GM19239 (cell line): Measurements from ENCODE around the gene HEXD.
"Not testable (repeated sequence)": the region's sequence is repeated elsewhere in the genome, so short reads cannot be mapped to it uniquely, and the experiment has no call there.

ENCODE experiments used
- DNase-seq: peaks from one replicate; pipeline ENCODE4 v3.0.0; 2011; ENCODE audit warnings: low spot score; ENCODE audit not compliant: insufficient read length
- FAIRE-seq: peaks from 2 replicates; lab custom pipeline; 2011; peaks lifted over from hg19 to GRCh38; lab: Jason Lieb, UNC

HEXD gene

DNA sequence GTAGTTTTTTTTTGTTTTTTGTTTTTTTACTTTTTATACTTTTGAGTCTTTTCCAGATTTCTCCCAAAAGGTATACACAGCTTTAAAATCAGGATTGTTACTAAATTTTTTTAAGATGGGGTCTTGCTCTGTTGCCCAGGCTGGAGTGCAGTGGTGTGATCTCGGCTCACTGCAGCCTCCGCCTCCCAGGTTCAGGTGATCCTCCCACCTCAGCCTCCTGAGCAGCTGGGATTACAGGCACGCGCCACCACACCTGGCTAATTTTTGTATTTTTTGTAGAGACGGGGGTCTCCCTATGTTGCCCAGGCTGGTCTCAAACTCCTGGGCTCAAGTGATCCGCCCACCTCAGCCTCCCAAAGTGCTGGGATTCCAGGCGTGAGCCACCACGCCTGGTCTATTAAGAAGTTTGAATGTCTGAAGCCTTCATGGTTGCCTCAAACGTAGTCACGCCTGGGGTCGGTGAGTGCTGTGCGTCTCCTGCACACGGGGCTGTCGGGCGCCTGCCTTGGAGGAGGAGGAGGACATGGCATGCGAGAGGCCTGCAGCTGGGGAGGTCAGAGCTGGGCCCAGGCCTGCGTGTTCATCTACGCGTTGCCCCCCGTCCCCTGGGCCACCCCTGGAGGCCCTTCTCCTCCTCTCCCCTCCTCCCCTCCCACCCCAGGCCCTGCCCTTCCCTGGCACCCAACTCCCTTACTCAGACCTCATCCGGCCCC lies 35.8 kb upstream of the HEXD start:
- FAIRE-seq, result not testable (repeated sequence)

DNA sequence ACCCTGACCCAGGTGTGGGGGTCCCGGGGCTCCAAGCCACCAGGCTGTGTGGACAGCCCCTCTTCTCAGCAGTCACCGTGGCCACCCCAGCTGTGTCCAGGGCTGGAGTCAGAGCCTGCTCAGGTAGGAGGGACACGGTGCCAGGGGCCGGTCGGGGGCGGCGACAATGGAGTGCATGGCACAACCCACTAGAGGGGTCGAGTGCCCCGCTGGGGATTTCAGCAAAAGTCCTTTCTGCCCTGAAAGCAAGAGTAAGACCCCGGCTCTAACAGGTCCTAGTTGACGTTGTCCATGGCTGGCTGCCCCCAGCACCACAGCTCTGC lies 35.3 kb upstream of the HEXD start:
- no peak for FAIRE-seq
- DNase-seq, result no peak

More for the DNA sequence above, 35.8 kb upstream of the HEXD start:
- not testable (repeated sequence) for DNase-seq

DNA sequence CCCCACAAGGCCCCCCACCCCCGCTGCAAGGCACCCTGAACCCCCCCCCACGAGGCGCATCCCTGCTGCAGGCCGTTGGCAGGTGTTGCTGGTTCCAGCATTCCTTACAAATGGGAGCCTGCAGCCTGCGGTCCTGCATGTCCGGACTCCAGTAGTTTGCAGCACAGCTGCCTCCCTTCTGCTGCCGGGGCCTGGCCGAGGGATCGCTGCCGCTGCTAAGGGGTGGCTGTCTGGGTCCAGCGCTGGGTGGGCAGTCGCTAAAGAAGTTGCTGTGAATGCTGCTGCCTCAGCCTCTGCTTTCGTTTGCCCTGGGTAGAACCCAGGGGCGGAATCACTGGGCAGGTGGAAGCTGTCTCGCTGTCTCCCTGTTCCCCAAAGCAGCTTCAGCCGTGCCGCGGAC lies 34.7 kb upstream of the HEXD start:
- DNase-seq (no peak), FAIRE-seq (no peak)

DNA sequence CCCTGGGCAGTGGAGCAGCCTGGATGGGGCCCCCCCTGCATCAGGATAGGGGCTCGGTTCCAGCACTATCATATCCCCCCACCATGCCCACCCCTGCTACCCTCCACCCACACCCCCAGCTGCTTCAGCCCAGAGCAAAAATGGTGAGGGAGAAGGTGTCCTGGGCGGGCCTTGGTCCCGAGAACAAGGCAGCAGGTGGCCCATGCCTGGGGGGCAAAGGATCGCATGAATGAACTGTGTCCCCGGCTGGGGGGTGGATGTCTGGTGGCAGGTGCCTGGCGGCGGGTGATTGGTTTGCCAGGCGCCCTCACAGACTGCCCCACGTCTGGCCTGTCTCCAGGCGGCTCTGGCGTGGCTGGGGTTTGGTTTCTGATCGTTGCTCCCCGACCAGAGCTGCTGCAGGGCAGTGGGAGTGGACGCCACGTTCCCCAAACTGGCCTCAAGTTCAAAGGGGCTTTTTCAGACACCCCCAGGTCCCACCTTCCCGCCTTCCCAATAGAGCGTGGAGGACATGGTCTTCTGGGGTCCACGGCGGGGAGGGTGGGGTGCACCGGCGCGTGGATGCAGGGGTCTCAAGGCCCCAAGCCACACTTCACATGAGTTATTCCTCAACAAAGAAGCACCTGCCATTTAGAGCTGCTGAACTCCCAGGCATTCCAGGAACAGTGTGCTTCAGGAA lies 34.0 kb upstream of the HEXD start:
- FAIRE-seq (no peak), DNase-seq (no peak)

DNA sequence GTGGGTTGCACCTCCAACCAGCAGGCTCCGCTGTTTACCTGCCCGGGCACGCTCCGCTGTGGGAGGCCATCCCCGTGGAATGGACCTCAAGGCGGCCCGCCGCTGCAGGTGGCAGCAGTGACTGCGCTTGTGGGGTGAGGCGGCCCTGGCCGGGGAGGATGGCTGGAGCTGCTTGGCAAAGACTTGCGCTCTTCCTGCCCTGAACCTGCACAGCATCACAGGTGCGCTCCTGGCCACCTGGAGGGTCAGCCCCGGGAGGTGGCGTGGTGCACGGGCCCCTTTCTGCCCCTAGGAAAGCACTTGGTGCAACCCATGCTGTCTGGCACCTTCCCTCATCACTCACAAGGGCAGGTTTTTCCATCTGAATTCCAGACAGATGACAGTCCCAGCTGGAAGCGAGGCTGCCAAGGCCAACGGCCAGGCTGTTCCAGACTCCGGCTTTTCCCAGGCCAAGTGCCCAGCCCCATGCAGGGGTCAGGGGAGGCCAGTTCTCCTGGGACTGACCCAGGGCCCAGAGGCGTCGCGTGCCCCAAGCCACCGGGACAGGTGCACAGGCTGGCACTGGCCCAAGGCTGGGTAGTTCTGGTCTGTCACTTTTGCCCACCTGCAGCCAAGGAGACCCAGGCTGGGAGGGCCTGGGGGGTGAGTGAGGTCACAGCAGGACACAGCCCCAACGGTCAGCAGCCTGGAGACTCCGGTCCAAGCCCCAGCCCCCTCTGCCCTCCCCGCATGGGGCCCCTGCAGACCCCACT lies 33.2 kb upstream of the HEXD start:
- DNase-seq (no peak), FAIRE-seq (no peak)

DNA sequence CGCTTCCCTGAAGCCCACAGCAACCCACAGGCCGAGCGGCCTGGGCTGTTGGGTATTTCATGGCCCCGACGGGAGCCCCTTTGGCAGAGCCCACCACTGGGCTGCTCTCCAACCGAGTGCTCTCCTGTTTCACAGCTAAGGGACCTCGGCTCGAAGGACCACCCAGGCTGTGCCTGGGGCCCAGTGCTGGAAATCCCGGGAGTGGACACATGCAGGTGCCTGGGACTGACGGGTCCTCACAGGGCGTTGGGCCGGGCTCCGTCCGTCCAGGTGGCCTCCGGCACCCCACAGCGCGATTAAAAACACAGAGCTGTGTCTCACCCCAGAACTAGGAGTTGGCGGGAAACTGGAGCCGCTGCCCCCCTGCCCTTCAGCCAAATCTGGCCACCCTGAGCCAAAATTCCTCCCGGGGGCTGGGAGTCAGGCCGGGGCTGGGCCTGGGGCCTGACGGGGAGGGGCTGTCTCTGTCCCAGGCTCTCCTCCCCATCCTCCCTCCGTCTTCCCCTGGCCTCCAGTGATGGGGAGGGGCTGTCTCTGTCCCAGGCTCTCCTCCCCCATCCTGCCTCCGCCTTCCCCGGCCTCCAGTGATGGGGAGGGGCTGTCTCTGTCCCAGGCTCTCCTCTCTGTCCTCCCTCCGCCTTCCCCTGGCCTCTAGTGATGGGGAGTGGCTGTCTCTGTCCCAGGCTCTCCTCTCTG lies 32.4 kb upstream of the HEXD start:
- no peak for DNase-seq

DNA sequence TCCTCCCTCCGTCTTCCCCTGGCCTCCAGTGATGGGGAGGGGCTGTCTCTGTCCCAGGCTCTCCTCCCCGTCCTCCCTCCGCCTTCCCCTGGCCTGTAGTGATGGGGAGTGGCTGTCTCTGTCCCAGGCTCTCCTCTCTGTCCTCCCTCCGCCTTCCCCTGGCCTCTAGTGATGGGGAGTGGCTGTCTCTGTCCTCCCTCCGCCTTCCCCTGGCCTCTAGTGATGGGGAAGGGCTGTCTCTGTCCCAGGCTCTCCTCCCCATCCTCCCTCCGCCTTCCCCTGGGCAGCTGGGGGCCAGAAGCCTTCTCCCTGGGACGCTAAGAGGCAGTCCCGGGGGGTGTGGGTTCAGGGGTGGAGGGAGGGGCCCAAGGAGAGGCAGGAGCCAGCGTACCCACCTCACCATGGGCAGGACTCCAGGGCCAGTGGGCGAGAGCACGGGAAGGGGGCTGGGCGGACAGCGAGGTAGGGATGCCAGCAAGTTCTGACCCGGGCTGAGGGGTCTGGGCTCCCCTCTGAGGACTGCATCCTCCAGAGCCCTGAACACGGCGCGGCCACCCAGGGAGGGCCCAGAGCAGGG lies 31.8 kb upstream of the HEXD start:
- no peak for FAIRE-seq
- no peak for DNase-seq

More for the DNA sequence above, 32.4 kb upstream of the HEXD start:
- no peak for FAIRE-seq

DNA sequence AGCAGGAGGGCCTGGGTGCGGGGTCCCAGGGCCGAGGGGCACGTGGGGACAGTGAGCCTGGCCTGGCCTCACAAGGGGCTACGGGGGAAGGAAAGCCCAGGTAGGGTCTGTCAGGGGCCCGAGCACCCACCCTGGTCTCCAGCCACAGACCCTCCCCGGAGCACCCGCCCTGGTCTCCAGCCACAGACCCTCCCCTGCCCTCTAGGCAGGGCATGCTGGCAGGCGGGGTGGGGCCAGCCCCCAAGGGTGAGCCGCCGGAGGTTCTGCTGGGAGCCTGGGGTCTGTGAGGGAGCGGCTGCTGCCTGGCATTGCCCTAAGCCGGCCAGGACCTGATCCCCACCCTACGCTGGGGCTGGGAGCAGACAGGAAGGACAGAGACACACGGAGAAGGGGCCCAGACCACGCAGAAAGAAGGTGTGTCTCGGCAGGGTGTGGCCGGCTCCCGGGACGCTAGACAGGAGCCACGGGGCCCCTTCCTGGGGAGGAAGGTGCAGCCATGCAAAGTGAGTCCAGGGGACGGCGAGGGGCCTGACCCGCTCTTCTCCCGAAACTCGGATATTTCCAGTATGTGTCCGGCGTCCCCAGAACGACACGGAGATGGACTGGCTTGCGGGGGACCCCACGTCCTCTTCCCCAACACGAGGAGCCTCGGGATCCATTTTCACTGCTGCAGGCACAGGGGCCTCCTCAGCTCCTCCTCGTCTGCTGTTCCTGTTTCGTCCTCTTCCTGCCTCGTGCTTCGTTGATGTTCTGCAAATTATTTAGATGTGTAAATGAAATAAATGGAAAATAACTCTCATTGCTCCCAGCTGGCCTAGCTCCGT lies 31.1 kb upstream of the HEXD start:
- FAIRE-seq, result no peak
- DNase-seq, result no peak

DNA sequence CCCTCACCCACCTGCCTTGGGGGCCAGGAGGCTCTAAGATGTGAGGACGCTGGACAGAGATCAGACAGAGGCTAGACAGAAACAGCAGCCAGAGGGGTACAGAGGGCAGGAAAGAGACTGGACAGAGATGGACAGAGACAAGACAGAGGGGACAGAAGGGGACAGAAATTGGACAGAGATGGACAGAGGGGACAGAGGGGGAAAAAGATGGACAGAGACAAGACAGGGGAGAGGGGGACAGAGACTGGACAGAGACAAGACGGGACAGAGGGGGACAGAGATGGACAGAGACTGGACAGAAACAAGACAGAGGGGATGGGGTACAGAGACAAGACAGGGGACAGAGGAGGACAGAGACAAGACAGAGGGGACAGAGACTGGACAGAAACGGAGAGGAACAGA lies 30.4 kb upstream of the HEXD start:
- FAIRE-seq (no peak), DNase-seq (no peak)

DNA sequence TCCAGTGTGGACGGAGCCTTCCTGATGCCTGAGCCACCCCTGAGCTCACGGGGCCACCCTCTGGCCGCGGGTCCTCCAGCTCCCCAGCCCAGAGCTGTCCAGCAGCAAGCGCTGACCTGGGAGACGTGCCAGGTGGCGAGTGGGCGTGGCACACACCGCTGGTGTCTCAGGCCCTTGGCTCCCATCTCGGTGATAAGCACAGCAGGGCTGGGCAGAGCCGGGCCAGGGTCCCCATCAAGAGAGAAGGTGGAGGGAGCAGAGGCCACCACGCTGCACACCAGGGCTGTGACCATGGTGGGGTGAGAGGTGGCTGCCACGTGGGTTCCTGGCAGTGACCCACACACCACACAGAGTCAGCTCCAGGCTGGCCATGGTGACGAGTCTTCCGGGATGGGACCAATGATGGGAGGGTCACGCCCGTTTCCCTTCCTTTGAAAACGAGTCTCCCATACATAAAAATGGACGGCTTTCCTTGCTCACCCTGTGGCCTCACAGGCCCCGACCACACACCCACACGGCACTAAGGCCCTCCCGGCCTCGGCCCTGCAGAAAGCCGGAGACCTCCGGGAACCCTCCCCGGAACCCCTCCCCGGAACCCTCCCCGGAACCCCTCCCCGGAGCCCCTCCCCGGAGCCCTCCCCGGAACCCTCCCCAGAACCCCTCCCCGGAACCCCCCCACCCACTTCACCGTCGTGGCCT lies 29.8 kb upstream of the HEXD start:
- DNase-seq (no peak), FAIRE-seq (no peak)

DNA sequence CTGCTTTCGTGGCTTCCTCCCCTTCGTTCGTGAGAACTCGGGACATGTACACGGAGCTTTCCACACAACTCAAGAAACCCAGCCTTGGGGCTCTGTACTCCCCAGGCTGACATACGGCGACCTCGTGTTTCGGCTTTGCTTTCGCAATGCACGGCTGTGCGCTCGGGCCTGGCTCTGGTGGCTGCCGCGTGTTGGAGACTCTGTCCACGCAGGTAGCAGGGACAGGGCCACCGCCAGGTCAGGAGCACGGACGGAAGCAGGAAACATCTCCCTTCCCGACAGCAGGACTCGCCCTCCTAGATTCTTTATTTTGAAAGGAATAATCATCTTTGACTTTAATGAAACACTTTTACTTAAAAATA lies 29.2 kb upstream of the HEXD start:
- no peak for FAIRE-seq

DNA sequence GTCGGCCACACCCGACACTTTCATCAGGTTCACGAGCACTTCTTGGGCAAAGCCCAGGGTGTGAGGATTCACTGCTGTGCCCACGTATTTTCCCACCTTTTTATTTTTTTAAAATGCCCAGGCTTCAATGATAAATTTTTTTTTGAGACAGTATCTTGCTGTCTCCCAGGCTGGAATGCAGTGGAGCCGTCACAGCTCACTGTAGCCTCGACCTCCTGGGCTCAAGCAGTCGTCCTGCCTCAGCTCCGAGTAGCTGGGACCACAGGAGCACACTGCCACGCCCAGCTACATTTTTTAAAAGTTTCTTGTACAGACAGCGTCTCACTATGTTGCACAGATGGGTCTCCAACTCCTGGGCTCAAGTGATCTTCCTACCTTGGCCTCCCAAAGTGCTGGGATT lies 28.8 kb upstream of the HEXD start:
- no peak for DNase-seq

More for the DNA sequence above, 29.2 kb upstream of the HEXD start:
- DNase-seq, result no peak

DNA sequence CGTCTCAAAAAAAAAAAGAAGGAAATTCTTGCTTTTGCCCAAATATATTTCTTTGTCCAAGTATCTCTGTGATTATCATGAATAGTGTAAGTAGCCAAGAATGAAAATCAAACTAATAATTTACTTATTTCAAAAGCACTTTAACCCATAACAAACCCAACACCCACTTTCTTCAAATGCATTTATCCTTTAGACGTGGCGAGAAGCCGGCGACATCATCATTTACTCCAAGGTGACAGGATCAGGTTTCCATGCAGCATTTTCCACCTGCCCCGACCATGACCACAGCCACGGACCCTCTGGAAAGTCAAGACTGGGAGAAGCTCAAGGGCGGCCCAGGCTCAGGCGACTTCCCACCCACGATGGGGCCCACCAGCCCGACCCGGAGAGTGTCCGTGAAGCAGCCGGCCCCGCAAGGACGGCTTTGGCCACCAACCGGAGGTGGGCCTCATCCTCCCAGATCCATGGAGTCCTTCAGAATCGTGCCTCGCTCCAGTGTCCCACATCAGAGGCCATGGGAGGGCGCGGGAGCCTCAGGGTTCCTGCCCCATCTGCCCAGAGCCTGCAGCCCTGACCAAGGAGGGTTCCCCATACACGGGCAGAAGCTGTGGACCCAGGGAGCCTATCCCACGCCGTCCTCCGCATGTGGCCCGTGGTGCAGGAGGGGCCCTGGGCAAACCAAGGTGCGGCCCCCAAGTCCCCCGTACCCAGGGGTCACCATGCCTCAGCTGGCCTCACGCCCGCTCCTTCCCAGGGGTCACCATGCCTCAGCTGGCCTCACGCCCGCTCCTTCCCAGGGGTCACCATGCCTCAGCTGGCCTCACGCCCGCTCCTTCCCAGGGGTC lies 27.9 kb upstream of the HEXD start:
- no peak for FAIRE-seq

More for the DNA sequence above, 28.8 kb upstream of the HEXD start:
- FAIRE-seq, result no peak

DNA sequence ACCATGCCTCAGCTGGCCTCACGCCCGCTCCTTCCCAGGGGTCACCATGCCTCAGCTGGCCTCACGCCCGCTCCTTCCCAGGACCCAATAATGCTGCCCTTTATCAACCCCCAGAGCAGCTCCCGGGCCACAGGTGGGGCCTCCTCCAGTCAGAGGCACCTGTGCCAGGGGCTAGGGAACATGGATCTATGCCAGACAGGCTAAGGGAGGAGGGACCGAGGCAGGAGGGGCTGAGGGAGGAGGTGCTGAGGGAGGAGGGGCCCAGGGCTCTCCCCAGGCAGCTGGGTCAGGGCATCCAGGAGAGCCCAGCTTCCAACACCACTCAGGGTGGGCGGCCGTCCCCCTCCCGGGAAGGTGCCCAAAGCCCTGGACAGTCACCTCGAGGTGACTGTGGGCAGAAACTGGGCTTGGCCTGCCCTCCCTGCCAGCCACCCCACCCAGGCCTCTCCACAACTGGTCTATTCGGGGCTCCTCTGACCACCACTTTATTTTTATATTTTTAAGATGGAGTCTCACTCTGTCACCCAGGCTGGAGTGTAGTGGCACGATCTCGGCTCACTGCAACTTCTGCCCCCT lies 27.2 kb upstream of the HEXD start:
- DNase-seq (no peak), FAIRE-seq (no peak)

More for the DNA sequence above, 27.9 kb upstream of the HEXD start:
- no peak for DNase-seq

DNA sequence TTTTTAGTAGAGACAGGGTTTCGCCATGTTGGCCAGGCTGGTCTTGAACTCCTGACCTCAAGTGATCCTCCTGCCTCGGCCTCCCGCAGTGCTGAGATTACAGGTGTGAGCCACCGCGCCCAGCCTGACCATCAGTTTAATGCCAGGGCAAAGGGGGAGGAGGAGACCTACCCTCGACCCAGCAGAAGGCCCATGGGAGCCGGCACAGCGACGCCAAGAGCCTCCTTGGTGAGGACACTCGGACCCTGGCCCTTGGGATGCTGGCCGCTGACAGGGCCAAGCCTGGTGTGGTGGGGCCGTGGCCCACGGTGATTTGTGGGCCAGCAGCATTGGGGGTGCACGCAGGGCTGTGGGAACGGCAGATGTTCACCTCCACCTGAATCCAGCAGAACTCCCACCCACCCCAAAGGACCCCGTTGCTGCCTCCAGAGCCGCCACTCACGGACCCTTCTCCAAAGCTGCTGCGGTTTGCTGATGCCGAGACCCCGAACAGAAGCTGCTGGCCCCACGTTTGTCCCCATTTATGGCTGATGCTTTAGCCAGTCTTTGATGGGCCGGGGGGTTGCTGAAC lies 26.6 kb upstream of the HEXD start:
- FAIRE-seq (no peak), DNase-seq (no peak)

DNA sequence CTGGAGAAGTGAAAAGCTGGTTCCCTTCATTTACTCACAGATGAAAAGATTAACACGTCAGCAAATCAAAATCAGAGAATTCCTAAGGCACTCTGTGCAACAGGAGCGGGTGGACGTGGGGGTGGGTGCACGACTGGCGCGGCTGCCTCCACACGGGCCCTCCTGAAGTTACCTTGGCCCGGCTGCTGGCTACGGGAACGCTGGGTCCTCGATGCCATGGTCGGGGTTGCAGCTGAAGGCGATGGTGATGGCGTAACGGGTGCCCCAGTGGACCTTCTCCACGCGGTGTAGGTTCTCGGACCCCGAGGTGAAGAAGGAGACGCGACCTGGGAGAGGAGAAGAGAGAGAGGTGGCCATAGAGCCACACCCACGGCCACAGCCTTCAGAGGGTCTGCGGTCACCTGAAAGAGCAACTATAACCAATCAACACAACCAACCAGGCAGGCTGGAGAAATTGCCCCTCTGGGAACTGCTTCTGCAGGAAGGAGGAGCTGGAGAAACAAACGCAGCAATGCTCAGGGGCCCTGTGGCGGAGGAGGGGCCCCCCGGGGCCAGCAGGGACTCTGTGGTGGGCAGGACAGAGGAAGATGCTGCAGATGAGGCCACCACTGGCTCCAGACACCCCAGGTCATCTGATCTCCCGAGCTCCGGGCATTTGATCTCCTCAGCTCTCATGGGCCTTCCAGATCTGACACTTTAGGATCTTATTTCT lies 25.8 kb upstream of the HEXD start:
- DNase-seq (no peak), FAIRE-seq (no peak)

DNA sequence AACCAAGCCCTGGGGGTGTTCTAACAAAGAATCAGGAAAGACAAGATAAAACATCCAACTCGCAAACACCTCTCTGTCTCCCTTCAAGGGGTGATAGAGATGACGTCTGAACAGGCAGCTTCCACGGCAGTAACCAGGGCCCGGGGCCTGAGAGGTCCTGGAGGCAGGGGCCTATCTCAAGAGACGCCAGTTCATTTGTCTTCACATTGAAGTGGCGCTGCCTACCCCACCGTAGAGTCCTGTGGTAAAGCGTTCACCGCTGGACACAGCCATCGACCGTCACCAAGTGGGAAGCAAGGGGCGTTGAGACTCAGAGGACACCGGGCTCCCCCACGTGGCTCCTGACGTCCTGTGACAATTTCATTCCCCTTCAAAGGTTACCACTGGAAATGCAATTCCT lies 25.2 kb upstream of the HEXD start:
- FAIRE-seq (no peak), DNase-seq (no peak)
